GM12873 (cell line): Measurements from ENCODE around the gene ABCC2.

Experiments
- TF ChIP-seq, protein P1 (sequence below): IDR thresholded peaks from 2 replicates; pipeline ENCODE4 v1.5.1; 2012; ENCODE audit warnings: low read depth, mild to moderate bottlenecking, moderate library complexity, low read length, control low read depth; ENCODE audit not compliant: insufficient read depth; ENCODE audit errors: missing control alignments

The ABCC2 gene

DNA sequence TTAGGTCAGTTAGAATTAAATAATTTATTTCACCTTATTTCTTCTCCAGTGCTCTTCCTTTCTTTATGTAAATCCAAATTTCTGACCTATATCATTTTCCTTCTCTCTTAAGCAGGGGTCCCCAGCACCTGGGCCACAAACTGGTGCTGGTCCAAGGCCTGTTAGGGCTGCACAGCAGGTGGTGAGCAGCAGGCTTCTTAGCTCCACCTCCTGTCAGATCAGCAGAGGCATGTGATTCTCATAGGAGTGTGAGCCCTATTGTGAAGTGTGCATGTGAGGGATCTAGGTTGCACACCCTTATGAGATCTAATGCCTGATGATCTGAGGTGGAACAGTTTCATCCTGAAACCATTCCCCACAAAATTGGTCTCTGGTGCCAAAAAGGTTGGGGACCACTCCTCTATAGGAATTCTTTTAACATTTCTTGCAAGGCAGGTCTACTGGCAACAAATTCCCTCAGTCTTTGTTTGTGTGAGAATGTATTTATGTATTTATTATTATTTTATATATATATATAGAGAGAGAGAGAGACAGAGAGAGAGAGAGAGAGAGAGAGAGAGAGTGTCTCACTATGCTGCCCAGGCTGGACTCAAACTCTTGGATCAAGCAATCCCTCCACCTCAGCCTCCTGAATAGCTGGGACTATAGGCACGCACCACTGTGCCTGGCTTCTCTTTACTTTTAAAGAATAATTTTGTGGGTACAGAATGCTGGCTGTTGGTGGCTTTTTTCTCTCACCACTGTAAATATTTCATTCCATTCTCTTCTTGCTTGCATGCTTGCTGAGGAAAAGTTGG is 4.3 kb upstream of the ABCC2 start:
- TF ChIP-seq, protein P1, sequence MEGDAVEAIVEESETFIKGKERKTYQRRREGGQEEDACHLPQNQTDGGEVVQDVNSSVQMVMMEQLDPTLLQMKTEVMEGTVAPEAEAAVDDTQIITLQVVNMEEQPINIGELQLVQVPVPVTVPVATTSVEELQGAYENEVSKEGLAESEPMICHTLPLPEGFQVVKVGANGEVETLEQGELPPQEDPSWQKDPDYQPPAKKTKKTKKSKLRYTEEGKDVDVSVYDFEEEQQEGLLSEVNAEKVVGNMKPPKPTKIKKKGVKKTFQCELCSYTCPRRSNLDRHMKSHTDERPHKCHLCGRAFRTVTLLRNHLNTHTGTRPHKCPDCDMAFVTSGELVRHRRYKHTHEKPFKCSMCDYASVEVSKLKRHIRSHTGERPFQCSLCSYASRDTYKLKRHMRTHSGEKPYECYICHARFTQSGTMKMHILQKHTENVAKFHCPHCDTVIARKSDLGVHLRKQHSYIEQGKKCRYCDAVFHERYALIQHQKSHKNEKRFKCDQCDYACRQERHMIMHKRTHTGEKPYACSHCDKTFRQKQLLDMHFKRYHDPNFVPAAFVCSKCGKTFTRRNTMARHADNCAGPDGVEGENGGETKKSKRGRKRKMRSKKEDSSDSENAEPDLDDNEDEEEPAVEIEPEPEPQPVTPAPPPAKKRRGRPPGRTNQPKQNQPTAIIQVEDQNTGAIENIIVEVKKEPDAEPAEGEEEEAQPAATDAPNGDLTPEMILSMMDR, result no peak

DNA sequence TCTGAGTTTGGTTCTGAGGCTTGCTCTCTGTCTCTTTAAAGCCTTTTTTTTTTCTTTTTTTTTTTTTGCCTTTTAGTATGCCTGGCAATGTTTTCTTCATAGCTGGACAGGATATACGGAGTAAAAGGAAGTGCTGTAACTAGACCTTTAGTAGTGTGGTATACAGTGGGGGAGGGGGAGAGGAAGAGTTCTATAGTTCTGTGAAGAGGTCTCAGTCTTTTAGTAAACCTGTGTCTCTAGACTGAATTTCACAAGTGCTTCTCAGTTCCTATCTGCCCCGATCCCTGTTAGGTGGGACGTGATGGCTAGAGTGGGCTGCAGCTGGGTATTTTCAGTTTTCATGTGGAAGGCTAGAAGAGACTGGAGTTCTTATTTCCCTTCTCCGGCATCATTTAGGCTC is 3.1 kb upstream of the ABCC2 start:
- TF ChIP-seq, protein P1, result no peak

DNA sequence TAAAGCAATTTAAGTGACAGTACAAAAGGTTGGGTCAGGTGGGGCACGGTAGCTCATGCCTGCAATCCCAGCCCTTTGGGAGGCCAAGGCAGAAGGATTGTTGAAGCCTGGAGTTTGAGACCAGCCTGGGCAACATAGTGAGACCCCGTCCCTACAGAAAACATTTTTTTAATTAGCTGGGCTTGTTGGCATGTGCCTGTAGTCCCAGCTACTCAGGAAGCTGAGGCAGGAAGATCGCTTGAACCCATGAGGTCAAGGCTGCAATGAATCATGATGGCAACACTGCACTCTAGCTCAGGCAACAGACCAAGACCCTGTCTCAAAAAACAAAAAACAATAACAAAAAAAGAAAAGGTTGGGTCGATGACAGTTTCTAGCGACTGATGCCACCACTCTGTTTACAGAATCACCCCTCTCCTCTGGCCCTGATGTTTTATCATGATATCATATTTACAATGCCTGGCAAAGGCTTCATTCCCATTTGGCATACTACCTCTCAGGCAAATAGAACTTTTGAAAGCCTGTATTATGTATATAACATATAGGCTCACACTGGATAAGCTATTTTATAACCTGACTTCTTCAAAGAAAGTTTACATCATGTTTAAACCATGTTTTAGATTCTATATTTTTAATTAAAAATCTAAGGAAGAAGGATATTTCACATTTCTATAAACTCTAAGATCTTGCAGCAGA is 558 bp upstream of the ABCC2 start:
- TF ChIP-seq, protein P1, result no peak

DNA sequence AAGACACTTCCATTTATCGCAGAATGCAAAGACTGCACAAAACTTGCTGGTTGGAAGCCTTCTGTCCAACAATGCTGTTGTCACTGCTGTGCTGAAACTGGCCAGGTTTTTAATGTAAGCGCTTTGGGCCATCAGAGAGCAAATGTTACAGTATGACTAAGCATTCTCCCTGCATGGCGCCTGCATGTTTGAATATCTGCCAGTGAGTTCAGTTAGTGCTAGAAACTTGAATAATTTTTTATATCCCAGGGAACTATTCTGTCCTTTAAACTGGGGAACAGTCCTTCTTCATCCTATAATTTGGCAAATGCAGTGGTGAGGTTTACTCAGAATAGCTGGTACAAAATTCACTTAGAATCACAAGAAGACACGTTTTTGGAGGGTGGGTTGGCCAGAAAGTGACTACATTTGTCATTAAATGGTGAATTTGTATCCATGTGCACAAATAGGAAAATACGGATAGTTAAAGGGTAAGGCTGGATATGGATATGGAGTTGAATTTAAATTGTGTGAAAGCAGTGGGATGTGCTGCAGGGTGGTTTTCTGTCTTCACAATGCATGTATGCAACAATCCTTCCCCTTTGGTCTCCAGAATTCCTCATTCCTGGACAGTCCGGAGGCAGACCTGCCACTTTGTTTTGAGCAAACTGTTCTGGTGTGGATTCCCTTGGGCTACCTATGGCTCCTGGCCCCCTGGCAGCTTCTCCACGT is 1.7 kb downstream of the ABCC2 start:
- TF ChIP-seq, protein P1, result no peak

DNA sequence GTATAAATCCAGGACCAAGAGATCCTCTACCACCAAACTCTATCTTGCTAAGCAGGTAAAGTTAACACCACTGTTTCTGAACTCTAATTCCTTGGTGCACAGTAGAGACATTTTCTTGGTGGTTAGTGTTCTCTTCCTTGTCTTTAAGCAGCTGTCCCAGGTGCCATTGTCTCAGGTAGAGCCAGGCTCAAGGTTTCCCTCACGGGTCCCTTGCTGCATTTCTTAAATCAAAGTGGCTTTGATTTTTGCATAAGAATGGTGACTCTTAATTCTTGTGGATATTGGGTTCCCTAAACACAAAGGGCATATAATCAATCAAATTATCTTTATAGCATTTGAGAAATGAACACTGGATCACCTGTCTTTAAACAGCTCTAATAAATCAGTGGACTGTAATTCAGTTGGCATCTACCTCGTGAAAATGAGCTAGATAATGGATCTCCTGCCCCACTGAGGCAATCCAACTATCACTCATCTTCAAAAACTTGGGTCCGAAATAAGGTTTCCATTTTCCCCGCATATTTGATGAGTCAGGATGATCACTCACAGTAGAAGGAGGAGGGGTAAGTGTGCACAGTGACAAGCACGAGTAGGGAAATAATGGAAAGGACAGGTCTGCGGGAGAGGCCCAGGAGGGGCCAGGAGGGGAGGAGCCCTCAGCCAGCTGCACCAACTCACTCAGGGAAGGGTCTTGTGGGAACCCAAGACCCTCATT is 2.4 kb downstream of the ABCC2 start:
- TF ChIP-seq, protein P1, result no peak

DNA sequence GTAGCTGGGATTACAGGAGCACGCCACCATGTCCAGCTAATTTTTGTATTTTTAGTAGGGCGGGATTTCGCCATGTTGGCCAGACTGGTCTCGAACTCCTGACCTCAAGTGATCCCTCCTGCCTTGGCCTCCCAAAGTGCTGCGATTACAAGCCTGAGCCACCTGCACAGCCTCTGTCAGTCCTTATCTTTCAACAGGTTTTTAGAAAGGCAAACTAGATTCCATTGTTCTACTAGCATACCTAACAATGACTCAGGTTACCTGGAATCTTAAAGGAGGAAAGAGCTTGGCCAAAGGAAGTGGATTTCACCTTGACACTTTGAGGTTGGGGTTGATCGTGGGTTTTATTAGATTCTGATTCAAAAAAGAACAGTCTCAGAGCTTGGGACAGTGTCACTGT is 3.2 kb downstream of the ABCC2 start:
- TF ChIP-seq, protein P1, result no peak
